COLO668 (cell line): ENCODE results near the gene KPTN.

ENCODE experiments used
- DNase-seq: peaks from one replicate; lab custom pipeline; 2025; ENCODE audit not compliant: unreplicated experiment; lab: John Stamatoyannopoulos, UW

The KPTN gene

GRCh38 chr19:47509170-47509847 is 25.3 kb upstream of the KPTN start:
- DNase-seq = no peak

GRCh38 chr19:47508721-47509120 is 24.7 kb upstream of the KPTN start:
- no peak for DNase-seq

GRCh38 chr19:47507924-47508553 is 24.0 kb upstream of the KPTN start:
- peak; percentile 17 for DNase-seq

GRCh38 chr19:47507012-47507411 is 23.0 kb upstream of the KPTN start:
- DNase-seq = no peak

GRCh38 chr19:47506459-47506858 is 22.4 kb upstream of the KPTN start:
- DNase-seq = no peak

- DNase-seq = no peak
Measured at GRCh38 chr19:47505506-47505905, 21.5 kb upstream of the KPTN start.

GRCh38 chr19:47503826-47504150 is 19.8 kb upstream of the KPTN start:
- DNase-seq = no peak

- DNase-seq = no peak
Measured at GRCh38 chr19:47503130-47503825, 19.3 kb upstream of the KPTN start.

GRCh38 chr19:47499863-47500830 is 16.1 kb upstream of the KPTN start:
- no peak for DNase-seq

GRCh38 chr19:47499371-47499770 is 15.4 kb upstream of the KPTN start:
- DNase-seq = no peak

GRCh38 chr19:47498561-47498960 is 14.5 kb upstream of the KPTN start:
- no peak for DNase-seq

- no peak for DNase-seq
Measured at GRCh38 chr19:47497821-47498520, 14.0 kb upstream of the KPTN start.

GRCh38 chr19:47497050-47497766 is 13.2 kb upstream of the KPTN start:
- DNase-seq = no peak

GRCh38 chr19:47495478-47496372 is 11.7 kb upstream of the KPTN start:
- DNase-seq = peak; percentile 2

GRCh38 chr19:47494729-47495128 is 10.7 kb upstream of the KPTN start:
- DNase-seq = peak; percentile 53

- no peak for DNase-seq
Measured at GRCh38 chr19:47494211-47494547, 10.2 kb upstream of the KPTN start.

GRCh38 chr19:47493378-47494210 is 9.6 kb upstream of the KPTN start:
- no peak for DNase-seq
